HepG2 (cell line): ENCODE results near the gene GPLD1. TPM values are rescaled to one million over a fixed set of nuclear protein-coding genes. Genes with fewer than 3 reads are reported as not detected.

Source experiments
- ARID2 ChIP-seq: sonication (generic); formaldehyde crosslinking; IDR thresholded peaks from 2 replicates; pipeline ENCODE4 v1.8.1; 2022; ENCODE audit warnings: mild to moderate bottlenecking, missing genetic modification reagents, borderline replicate concordance
- MTF1 ChIP-seq: sonication (generic); formaldehyde crosslinking; IDR thresholded peaks from 2 replicates; pipeline ENCODE4 v1.5.0; 2020; ENCODE audit warnings: missing genetic modification reagents
- THAP11 ChIP-seq: IDR thresholded peaks from 2 replicates; pipeline ENCODE4 v1.6.1; 2016; ENCODE audit warnings: missing biosample characterization, missing genetic modification reagents
- polyA plus RNA-seq, 8 experiments: library from polyadenylated mRNA; depleted of rRNA in 3 of 8; stranded (reverse) in 7 of 8; unstranded in 1 of 8; fragments of >200 nt; fragmentation: Illumina TruSeq in 4 of 8; extraction: Trizol in 4 of 8; gene quantifications; 2 replicates each; pipeline versions ENCODE4 v1.2.1 to v1.2.3, GENCODE V29; 2011 to 2016; ENCODE audit warnings: low read depth in 4 of 8, missing spikeins in 1 of 8, mixed read lengths in 1 of 8; ENCODE audit not compliant: insufficient read depth in 1 of 8
- total RNA-seq, 5 experiments: library from RNA; depleted of rRNA; stranded (reverse); fragments of >200 nt; fragmentation: Illumina TruSeq; extraction: Trizol; gene quantifications; 2 replicates each; pipeline ENCODE4 v1.2.3, GENCODE V29; 2016; ENCODE audit warnings: low read depth in 1 of 5
- TF ChIP-seq, protein P1 (sequence below): sonication (generic); formaldehyde crosslinking; IDR thresholded peaks from one replicate; pipeline ENCODE4 v1.5.1; 2020; ENCODE audit warnings: mild to moderate bottlenecking, missing genetic modification reagents; ENCODE audit errors: not compliant biosample characterization

GPLD1 gene
- total and polyA plus RNA-seq, 2 of the 13 experiments (the other 11 are each of a cell fraction or from before 2014, with no cell fraction given) = 6.2 to 7.6 TPM

DNA sequence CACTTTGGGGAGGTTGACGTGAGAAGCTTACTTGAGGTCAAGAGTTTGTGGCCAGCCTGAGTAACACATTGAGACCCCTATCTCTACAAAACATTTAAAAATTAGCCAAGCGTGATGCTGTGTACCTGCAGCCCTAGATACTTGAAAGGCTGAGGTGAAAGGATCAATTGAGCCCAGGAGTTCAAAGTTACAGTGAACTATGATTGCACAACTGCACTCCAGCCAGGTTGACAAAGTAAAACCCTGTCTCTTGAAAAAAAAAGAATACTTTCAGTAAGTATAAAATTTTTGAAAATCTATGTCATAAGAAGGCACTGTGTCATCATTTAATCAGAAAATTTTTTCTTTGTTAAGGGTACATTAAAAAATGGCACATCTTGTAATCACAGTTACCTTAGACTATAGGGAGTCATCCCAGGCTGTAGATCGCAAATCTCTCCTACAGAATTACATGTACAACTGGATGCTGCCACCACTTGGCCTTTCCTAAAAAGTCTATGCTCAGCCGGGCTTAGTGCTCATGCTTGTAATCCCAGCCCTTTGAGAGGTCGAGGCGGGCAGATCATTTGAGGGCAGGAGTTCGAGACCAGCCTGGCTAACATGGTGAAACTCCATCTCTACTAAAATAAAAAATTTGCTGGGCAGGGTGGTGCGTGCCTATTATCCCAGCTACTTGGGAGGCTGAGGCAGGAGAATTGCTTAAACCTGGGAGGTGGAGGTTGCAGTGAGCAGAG lies 103.7 kb downstream of the GPLD1 start (continued):
- TF ChIP-seq, protein P1, sequence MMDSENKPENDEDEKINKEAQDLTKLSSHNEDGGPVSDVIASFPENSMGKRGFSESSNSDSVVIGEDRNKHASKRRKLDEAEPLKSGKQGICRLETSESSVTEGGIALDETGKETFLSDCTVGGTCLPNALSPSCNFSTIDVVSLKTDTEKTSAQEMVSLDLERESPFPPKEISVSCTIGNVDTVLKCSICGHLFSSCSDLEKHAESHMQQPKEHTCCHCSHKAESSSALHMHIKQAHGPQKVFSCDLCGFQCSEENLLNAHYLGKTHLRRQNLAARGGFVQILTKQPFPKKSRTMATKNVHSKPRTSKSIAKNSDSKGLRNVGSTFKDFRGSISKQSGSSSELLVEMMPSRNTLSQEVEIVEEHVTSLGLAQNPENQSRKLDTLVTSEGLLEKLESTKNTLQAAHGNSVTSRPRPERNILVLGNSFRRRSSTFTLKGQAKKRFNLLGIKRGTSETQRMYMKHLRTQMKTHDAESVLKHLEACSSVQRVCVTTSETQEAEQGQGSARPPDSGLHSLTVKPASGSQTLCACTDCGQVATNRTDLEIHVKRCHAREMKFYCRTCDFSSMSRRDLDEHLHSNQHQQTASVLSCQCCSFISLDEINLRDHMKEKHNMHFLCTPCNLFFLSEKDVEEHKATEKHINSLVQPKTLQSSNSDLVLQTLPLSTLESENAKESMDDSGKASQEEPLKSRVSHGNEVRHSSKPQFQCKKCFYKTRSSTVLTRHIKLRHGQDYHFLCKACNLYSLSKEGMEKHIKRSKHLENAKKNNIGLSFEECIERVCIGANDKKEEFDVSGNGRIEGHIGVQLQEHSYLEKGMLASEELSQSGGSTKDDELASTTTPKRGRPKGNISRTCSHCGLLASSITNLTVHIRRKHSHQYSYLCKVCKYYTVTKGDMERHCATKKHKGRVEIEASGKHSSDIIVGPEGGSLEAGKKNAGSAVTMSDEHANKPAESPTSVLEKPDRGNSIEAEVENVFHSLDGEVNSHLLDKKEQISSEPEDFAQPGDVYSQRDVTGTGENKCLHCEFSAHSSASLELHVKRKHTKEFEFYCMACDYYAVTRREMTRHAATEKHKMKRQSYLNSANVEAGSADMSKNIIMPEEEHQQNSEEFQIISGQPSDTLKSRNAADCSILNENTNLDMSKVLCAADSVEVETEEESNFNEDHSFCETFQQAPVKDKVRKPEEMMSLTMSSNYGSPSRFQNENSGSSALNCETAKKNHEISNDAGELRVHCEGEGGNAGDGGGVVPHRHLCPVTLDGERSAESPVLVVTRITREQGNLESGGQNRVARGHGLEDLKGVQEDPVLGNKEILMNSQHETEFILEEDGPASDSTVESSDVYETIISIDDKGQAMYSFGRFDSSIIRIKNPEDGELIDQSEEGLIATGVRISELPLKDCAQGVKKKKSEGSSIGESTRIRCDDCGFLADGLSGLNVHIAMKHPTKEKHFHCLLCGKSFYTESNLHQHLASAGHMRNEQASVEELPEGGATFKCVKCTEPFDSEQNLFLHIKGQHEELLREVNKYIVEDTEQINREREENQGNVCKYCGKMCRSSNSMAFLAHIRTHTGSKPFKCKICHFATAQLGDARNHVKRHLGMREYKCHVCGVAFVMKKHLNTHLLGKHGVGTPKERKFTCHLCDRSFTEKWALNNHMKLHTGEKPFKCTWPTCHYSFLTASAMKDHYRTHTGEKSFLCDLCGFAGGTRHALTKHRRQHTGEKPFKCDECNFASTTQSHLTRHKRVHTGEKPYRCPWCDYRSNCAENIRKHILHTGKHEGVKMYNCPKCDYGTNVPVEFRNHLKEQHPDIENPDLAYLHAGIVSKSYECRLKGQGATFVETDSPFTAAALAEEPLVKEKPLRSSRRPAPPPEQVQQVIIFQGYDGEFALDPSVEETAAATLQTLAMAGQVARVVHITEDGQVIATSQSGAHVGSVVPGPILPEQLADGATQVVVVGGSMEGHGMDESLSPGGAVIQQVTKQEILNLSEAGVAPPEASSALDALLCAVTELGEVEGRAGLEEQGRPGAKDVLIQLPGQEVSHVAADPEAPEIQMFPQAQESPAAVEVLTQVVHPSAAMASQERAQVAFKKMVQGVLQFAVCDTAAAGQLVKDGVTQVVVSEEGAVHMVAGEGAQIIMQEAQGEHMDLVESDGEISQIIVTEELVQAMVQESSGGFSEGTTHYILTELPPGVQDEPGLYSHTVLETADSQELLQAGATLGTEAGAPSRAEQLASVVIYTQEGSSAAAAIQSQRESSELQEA (CRISPR knock-in tag) = no peak
- TF ChIP-seq THAP11 (CRISPR knock-in tag) (peak; percentile 74), MTF1 (no peak), ARID2 (peak; percentile 90)
